HG03139 (cell line): Measurements from ENCODE around the gene EFCAB14.
"Not testable (repeated sequence)": the region's sequence is repeated elsewhere in the genome, so short reads cannot be mapped to it uniquely, and the experiment has no call there.

Experiments
- ATAC-seq: cut with Tn5 transposase; IDR thresholded peaks from one replicate; pipeline ENCODE4 v1.9.1; 2021; ENCODE audit not compliant: unreplicated experiment

Gene EFCAB14

GRCh38 chr1:46687921-46688509 lies 30.9 kb downstream of the EFCAB14 start:
- ATAC-seq: no peak

- no peak for ATAC-seq
Measured at GRCh38 chr1:46687093-46687659, 31.7 kb downstream of the EFCAB14 start.

DNA sequence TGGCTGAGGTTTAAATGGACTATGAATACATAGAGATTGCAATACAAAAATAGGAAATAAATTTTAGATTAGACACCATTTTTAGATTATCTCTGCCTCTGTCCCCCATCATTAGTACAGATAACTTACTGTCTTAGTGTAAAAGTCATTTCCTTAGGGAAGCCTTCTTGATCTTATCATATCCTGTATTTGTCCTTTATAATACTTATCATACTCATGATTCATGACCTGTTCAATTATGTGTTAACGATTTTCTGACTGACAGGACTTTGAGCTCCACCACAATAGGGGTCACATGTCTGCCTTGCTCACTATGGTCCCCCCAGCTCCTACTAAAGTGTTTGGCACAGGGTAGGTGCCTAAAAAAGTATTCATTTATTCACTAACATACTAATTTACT lies 32.7 kb downstream of the EFCAB14 start:
- no peak for ATAC-seq

DNA sequence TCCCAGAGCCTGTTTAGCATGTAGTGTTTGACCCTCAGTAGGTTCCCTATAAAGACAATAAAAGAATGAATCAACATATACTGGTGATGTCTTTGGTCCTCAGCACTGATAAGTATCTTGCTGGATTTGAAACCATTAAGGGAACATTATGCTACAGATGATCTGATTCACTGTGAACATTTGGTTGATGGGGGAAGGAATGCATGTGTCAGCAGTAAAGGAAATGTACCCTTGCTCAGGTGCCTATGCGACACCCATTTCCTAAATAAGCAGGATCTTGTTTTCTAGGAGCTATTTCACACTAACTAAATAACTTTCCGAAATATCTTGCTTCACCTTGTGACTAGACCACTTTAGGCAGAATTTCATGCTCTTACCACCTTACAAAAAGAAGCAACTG lies 34.2 kb downstream of the EFCAB14 start:
- ATAC-seq: no peak

GRCh38 chr1:46682064-46682463 lies 36.9 kb downstream of the EFCAB14 start:
- ATAC-seq: no peak

DNA sequence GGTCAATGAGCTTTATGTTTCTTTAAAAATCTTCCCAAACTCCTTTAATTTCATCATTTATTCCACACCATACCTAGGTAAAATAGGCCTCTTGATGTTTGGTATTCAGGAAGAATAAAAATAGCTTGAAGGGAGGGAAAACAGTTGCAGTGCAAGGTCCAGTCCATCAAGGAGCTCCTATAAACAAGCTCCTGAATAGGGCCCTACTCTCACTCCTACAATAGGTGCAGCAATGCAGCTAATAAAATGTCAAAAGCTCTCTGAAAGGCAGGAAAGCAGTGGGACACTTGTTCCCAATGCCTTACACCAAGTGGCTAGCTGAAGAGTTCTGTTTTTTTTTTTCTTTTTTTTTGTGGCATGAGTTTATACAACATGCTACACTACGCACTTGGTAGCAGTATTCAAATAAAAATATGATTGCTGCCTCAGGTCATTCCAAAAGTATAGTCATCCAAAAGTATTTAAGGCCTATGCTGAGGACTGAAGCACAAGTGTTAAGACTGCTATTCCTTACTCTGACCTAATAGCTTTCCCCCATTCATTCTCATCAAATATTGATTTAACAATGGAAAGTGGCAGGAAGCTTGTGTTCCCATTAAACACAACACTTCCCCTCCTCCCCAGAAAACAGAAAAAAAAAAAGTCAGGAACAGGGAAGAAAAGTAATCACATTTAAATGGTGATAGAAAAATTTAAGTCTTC lies 37.4 kb downstream of the EFCAB14 start:
- no peak for ATAC-seq

GRCh38 chr1:46679789-46680573 lies 38.9 kb downstream of the EFCAB14 start:
- no peak for ATAC-seq

GRCh38 chr1:46677339-46677738 lies 41.6 kb downstream of the EFCAB14 start:
- no peak for ATAC-seq

DNA sequence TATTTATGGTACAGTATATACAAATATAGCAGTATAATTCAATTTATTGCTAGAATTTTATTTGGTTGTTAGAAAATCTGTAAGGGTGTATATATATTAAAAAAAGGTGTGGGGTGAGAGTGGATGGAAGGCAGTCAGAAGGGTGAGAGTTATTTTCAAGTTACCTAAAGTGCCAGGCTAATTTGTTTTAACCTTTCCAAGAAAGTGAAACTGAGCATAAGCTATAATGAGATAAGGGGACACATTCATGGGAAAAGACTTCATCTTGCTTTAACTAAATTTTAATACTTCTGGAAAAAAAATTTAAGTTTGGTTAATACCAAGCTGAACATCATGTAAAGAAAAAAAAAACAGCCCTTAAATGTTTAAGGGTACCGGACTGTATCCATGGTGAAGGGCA lies 42.4 kb downstream of the EFCAB14 start:
- ATAC-seq: no peak

DNA sequence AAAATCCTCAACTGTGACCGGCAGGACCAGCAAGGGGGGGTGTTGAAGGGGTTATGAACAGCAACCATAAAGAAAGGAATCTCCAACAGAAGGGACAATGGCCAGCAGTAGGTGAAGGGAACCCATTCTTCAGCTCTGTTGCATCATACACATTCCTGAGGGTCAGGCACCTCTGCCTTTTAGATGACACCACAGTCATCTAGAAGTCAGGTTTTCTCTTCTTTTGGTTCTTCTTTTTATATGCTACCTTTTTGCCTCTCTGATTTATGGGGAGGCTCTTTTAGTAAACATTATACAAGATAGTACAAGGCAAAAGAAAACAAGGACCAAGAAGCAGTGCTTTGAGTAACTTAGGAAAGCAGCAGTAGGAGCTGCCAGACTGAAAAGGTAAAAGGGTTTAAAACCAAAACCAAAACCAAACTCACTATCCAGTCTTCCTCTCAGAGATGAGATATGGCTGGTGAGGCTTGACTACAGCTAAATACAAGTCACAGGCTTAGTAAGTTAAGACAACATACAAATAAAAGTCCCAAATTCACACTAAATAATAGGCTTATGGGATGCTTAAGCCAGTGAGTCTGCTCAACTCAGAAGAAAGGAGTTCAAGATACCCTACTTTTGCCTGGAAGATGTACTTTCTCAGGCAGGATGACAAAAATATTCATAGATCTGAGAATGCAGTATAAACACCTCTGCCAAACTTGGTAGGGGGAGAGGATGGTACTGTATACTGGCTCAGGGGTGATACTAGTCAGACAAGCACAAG lies 43.2 kb downstream of the EFCAB14 start:
- ATAC-seq: peak; percentile 47

DNA sequence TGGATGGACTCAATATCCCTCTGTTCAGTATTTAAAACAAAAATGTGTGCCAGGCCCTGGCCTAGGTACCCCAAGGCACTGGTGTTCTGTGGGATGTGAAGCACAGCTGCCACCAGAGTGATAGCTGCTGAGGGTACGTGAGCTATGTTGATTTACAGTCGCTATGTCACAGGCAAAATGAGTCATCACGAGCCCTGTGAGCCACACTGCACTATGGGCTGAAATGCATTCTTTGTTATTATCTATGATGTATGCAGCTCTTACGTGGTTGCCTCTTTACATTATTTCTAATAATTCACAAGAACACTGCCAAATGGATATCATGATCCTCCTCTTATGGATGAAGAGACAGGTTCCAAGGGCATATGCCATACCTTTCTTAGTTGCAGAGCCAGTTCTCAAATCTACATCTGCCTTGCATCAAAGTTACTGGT lies 45.1 kb downstream of the EFCAB14 start:
- no peak for ATAC-seq

- ATAC-seq: no peak
Measured at GRCh38 chr1:46672696-46673095, 46.2 kb downstream of the EFCAB14 start.

DNA sequence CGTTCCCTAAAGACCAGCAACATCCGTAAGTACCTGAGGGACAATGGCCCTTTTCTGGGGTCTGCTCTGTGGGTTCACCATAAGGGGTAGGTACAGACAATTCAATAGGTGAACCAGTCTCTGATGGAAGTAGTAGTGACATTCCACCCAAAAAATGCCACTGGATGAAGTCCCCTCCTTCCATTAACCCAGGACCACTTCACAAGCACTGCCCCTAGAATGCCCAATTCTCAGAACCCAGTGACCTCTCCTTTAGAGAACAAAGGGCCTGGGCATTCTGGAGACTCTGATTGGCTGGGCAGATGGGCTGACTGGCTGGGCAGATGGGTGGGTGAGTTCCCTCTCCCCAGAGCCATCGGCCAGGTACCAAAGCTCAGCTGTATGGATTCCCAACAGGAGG lies 47.4 kb downstream of the EFCAB14 start, which contains the start of gene TEX38:
TSS of gene TEX38 (plus strand) at position 301 of the 400 bp plus-strand sequence. CDS start at position 382, 81 bp downstream.
- no peak for ATAC-seq

GRCh38 chr1:46670134-46670533 lies 48.8 kb downstream of the EFCAB14 start:
- ATAC-seq: no peak

GRCh38 chr1:46667782-46668760 lies 50.8 kb downstream of the EFCAB14 start, which contains the start of gene ATPAF1:
Gene ATPAF1, minus strand, starts transcription at chr1:46668364. Its CDS starts 42 bp downstream, at chr1:46668322.
- ATAC-seq: peak; percentile 75

DNA sequence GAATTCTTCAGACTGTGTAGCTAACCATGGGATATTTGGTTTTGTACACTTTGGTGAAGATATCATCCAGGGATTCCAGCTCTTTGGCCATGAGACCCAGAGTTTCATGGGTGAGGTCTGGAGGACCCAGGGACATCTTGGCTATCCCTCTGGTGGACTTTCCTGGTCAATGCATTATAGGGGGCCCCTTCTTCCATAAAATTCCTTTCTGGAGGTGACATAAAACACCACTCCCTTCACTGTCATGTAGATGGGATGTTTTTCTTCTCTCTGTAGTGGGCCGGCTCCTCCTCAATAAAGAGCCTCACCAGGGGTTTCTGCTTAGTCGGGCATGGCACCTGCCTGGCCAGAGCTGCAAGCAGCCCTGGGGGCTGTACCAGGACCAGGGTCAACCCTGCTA lies 52.9 kb downstream of the EFCAB14 start:
- no peak for ATAC-seq

- not testable (repeated sequence) for ATAC-seq
Measured at GRCh38 chr1:46662919-46663318, 56.0 kb downstream of the EFCAB14 start.

DNA sequence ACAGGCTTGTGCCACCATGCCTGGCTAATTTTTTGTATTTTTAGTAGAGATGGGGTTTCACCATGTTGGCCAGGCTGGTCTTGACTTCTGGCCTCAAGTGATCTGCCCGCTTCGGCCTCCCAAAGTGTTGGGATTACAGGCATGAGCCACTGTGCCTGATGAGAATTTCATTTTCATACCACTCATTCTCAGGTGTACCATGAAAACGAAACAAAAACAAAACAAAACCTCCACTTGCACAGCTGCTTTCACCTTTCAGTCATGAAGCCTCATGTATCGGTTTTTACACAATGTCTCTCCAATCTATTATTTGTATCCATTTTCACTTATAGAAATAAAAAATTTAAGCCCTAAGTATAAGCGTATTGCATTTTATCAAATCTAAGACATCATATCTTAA lies 58.8 kb downstream of the EFCAB14 start:
- ATAC-seq: not testable (repeated sequence)

GRCh38 chr1:46659307-46659870 lies 59.5 kb downstream of the EFCAB14 start:
- no peak for ATAC-seq
